ENCODE data around the gene UBE2I.
A peak's percentile ranks its signal among the peaks of the same experiment; 100 is the strongest.
"Not testable (repeated sequence)": the region's sequence is repeated elsewhere in the genome, so short reads cannot be mapped to it uniquely, and the experiment has no call there.

The UBE2I gene

GRCh38 chr16:1277617-1278282 lies 31.7 kb upstream of the UBE2I start:
- no peak for DNase-seq

- no peak for DNase-seq
Measured at GRCh38 chr16:1278477-1278876, 31.0 kb upstream of the UBE2I start.

- no peak for DNase-seq
Measured at GRCh38 chr16:1279081-1279944, 30.1 kb upstream of the UBE2I start.

- DNase-seq, result no peak
Measured at GRCh38 chr16:1279945-1280589, 29.4 kb upstream of the UBE2I start.

- no peak for DNase-seq
Measured at GRCh38 chr16:1280783-1281182, 28.7 kb upstream of the UBE2I start.

GRCh38 chr16:1281517-1281916 lies 27.9 kb upstream of the UBE2I start:
- no peak for DNase-seq

GRCh38 chr16:1282324-1282973 lies 27.0 kb upstream of the UBE2I start:
- no peak for DNase-seq

- no peak for DNase-seq
Measured at GRCh38 chr16:1283296-1283695, 26.1 kb upstream of the UBE2I start.

- DNase-seq, result no peak
Measured at GRCh38 chr16:1283996-1284616, 25.3 kb upstream of the UBE2I start.

GRCh38 chr16:1285669-1286512 lies 23.5 kb upstream of the UBE2I start:
- no peak for DNase-seq

GRCh38 chr16:1286513-1287094 lies 22.8 kb upstream of the UBE2I start:
- no peak for DNase-seq

- no peak for DNase-seq
Measured at GRCh38 chr16:1287982-1288670, 21.3 kb upstream of the UBE2I start.

GRCh38 chr16:1288813-1289476 lies 20.5 kb upstream of the UBE2I start:
- DNase-seq, result no peak

- no peak for DNase-seq
Measured at GRCh38 chr16:1289477-1289866, 20.0 kb upstream of the UBE2I start.

GRCh38 chr16:1290063-1290501 lies 19.4 kb upstream of the UBE2I start:
- DNase-seq, result no peak

GRCh38 chr16:1290860-1291575 lies 18.4 kb upstream of the UBE2I start:
- peak; percentile 70 for DNase-seq

GRCh38 chr16:1291576-1291974 lies 17.9 kb upstream of the UBE2I start:
- DNase-seq, result no peak

- DNase-seq, result not testable (repeated sequence)
Measured at GRCh38 chr16:1292208-1292607, 17.2 kb upstream of the UBE2I start.

- not testable (repeated sequence) for DNase-seq
Measured at GRCh38 chr16:1292808-1293207, 16.6 kb upstream of the UBE2I start.
